Measurements from ENCODE around the gene EYA4.

The EYA4 gene

DNA sequence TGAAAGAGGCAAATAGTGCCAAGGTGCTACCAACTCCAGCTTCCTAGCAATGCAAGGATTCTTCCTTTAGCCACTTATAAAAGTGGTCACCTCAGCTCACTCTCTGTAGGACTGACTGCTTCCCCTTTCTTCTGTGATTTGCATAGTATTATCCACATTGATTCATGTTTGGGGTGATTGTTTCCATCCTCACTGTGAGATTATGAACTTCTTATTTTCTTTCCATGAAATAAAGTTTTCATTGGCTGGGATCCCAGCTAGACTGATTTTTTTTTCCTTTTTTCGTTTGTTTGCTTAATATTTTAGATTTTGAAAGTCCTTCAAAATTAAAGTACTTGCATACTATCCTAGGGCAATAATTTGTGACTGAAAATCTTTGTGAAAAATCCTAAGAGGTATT, 50.5 kb downstream of the EYA4 start:
- no peak for DNase-seq

DNA sequence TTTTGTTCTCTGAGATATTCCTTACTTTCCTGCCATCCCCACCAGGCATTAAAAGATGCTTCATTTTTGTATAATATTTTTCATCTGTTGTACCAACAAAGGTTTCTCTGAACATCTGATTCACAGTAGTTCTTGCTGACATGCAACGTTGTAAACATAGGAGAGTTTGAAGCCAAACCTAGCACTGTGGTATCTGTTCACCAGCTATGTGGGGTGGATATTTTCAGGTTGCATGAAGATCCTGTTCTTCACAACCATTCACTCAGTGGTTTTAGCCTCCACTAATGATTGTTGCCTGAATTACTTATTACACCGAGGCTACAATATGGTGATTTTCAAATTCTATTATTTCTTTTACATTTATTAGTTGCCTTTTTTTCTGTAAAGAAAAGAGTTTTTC, 56.5 kb downstream of the EYA4 start:
- DNase-seq, result no peak

DNA sequence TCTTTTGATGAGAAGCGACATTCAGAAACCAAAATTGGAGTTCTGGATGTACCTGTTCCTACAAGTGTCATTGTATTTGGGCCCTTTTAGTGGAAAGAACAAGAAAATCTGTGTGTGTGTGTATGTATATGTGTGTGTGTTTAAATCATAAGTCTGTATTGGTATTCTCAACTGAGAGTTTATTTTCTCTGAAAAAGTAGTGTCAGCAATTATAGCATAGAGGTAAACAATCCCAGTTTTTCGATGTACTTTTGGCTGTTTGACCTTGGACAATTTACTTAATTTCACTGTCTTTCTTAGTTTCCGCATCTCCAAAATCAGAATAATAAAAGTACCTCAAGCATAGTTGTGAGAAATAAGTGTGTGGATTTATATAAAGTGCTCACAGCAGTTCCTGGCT, 57.2 kb downstream of the EYA4 start:
- DNase-seq, result no peak

DNA sequence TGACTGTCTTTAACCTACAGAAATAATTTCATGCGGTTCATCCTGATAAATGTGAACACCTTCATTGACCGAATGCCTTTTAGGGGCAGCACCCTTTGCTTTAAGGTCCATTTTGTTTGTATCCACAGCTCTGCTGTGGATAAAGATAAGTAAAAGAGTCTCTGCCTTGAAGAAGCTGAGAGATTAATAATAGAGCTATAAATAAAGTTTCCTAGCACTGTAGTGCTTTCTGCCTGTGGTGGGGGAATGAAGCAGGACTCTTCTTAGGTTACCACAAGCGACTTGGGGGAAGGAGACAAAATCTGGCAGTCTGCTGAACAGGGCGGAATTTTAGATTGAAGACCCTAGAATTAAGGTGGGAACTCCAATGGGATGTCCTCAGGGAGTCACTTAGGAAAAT, 57.6 kb downstream of the EYA4 start:
- no peak for DNase-seq

DNA sequence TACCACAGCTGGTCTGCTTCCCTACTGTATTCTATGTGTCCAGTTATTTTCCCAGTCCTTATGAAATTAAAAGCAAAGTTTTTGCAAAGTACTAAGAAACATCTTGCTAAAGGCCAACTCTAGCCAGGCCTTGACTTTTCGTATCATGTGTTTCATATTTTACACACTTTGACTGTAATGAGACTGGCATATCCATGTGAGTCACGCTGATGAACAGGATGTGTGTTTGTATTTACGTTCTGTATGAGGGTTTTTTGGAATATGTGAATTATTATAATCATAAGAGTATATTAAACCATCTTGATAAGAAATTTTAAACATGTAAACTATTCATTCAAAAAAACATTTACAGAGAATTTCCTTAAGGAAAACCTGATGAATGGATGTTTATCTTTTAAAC, 59.7 kb downstream of the EYA4 start:
- no peak for DNase-seq

DNA sequence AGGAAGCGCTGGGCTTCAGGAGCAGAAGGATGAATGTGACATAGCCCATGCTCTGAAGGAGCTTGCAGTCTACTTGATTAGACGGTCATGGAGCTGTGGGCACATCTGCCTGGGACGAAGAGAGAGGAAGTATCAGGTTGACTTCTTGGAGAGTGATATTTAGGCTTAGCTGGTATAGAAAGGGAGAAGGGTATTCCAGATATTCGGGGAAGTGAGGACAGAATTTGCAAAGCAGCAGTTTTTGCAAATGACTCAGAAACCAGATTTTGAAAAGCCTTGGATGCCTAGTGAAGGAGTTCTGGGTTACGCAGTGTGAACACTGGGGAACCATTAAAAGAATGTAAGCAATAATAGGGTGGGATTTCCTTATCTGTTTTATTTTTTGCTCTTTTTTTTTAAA, 60.7 kb downstream of the EYA4 start:
- DNase-seq, result peak; percentile 19

DNA sequence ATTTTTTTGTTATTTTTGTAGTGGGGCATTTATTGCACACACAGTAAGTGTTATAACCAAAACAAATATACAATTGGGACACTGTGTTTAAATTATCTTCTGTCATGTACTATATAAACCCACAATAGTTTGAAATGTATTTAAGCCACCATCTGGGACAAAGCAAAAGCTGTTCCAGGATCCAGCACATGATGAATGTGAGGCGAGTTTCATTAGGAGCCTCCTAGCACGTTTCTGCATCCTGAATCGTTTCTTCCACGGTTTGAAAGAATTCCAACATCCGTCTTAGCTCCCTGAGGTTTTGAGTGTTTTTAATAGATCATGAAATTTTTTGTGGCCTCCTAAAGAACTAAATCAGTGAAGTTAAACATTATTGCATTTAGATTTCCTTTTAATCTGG, 65.8 kb downstream of the EYA4 start:
- no peak for DNase-seq

DNA sequence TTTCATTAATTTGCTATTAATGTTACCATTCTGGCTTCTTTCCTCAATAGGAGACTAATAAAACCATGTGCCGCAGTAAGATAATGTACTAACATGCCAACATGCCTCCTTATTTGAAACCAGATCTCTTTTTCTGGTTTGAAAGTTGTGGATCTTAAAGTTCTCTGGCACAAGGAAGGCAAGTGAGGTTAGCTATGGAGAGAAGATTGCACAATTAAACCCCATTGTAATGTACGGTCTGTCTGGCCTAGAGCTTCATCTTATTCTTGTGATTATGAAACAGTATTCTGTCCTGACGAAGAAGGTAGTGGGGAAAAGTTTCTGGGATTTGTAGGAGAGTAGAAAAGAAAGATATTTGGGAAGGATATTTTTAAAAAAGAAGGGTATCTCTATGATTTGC, 68.4 kb downstream of the EYA4 start:
- DNase-seq, result no peak

DNA sequence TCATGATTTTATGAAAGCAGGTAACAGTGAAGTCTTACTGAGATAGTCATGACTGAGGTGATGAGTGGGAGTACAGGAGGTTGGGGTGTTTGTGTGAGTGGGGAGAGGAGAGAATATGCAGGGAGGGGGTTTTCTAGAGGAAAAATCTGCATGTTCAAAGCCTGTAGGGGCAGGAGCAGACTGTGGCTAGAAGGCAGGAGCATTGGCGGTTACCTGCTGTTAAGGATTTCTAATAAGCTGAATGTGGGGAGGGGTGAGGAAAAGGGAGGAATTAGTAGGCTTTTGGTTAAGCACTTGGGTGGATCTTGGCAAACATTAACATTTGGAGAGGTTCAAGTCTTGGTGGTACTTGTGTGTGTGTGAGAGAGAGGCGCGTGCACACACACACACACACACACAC, 70.8 kb downstream of the EYA4 start:
- no peak for DNase-seq

DNA sequence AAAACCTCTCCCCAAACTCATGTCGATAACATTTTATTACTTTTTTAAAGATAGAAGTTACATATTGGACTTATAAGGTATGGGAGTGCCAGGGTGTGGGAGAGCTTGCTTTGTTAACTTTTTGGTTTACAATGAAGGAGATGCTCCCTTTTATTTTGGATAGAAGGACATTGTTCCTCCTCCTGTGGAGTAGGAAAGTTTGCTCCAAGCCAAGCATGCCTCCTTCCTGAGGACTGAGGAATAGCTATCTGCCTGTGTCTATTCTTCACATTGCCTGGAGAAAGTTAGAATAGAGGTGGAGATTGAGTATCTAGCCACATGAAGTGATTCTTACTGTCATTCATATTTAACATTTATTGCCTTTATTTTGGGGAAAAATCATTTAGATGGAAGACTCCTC, 71.9 kb downstream of the EYA4 start:
- no peak for DNase-seq

DNA sequence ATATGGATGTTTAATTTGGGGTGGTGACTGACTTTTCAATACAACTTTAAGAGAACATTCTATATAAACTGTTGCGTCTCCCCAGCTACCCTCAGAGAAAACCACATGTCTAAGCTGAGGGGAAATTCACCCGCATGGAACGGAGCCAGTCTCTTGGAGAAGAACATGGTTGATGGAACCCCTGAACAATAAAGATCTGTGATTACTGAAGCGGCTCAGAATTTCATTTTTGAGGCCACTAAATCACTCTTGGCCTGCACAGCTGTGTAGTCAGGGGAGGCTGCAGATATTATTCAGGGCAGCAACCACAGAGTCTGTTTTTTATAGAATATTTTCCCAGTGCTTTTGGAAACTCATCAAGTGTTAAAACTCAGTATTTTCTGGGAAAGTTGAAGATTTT, 73.8 kb downstream of the EYA4 start:
- no peak for DNase-seq

DNA sequence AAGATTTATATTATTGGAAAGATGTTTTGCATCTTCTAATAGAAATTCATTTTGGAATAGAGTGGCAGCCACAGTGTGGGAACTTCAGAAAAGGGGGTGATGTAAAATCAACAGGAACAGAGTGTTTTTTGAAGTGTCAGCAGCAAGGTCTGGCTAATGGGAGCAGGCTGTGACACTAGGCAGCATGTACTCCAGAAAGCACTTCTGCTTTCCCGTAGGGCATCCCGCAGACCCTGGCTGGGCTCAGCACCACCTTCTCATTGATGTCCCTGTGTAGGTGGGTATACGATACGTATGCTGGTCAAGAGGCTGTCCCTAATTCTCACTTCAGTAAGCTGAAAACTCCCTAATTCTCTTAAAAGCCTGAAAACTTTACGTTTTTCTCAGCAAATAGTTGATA, 74.7 kb downstream of the EYA4 start:
- DNase-seq, result no peak

DNA sequence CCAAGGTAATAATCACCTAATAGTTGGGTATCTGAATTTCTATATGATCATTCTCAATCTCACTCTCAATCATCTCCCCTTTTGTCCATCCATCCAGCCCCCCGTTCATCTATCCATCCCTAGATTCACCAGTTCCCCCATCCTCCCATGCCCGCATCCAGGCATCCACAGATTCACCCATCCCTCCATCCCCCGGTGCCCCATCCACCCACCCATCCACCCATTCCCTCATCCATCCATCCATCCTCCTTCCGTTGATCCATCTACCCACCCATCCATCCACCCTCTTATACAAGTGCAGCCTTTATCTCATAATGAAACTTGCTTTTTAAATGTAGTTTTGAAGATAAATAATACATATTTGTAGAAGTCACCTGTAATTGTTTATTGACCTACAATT, 76.5 kb downstream of the EYA4 start:
- no peak for DNase-seq

DNA sequence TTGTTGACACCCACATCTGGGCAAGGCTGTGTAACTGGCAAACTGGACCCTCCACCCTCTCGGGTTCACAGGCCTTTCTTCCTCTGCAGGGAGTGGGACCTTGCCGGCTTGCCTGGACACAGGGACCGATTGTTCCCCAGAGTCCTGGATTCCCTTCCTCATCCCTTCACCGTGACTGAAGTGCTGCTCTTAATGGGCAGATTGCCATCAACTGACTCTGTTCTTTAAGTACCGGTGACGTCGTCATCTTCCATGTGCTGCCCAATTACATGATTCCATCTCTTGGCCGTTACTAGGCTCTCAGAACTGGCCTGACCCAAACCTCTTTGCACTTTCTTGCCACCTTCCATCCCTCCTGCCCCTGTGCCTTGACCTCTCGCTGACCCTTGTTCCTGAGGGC, 85.4 kb downstream of the EYA4 start:
- DNase-seq, result no peak

DNA sequence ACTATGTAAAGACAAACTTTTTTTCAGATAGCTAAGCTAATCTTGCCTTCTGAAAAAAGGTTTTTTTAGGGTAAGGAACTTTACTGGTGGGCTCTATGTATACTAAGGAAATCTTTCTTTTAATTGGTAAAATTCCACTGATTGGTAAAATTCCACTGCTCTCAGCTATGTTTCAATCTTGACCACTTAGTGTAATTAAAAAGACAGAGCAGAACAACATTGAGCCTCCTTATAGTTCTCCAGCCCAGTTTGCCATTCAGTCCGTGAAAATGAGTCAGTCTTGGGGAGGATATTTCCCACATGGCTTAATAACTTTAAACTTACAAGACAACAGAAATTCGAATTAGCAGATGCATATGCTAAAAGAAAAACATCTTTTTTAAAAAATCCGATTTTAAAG, 92.7 kb downstream of the EYA4 start:
- no peak for DNase-seq

DNA sequence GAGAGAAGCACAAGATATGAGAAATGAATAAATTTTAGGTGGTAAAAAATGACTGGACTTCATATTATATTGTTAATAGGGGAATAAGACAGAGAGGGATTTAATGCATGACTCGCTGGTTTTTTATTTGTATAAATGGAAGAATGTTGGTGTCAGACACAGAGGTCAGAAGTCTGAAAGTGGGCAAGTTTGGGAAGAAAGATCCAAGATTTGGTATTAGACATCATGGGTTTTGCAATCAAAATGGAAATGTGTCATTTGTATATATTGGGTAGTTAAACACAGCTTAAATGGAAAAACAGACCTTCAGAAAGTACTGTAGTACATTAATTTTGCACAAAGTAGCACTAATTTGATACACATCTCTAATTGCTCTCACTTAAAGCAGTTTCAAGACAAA, 96.2 kb downstream of the EYA4 start:
- DNase-seq, result peak; percentile 44

DNA sequence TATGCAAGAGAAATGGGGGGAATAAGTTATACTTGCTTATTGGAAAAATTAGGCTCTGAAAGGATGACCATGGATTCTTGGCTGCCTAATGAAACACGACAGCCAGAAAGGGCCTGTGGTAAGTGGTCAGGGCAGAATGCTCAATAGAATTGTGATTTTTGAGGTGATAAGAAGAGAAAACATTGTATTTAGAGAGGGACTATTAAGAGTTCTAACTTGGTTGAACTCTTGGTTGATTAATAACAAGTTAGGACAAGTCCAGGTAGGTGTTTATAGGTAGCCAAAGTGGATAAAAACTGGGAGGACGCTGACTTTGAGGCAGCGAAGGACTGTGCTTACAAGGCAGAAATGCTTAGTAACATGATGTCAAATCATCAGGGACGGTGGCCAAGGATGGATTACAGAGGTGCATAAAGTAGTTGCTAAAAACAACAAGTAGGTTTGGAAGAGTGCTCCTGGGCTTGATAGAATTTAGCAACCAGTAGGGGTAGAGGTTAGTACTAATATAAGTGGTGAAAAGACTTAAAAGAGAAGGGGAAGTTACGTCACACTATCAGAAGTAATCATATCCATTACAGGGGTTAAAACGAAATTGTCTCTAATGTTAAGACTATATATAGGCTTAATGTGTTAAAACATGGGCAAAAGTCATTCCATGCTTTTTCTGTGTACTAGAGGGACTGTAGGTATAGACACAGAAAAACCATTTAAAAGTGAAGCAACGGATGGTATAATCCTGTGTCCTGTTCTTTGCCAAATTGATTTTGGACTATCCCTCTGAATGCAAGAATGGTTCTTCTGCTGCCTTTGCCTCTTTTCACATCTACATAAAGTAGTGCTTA, 98.6 kb downstream of the EYA4 start:
- no peak for DNase-seq

DNA sequence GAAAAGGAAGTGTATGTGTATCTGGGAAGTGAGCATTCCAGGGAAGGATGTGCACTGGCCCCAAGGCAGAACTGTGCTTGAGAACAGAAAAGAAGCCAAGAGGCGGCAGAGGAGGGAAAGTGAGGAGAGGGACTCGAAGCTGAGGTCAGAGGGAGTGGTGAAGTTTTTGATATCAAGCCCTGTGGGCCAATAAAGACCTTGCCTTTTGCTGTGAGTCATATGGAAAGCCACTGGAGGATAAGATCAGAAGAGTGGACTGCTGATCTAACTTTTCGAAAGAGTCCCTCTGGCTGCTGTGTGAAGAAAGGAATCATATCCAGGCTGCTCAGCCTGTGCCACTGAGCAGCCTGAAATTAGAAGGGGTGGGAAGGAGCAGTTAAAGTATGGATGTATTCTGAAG, 99.4 kb downstream of the EYA4 start:
- DNase-seq, result peak; percentile 59

DNA sequence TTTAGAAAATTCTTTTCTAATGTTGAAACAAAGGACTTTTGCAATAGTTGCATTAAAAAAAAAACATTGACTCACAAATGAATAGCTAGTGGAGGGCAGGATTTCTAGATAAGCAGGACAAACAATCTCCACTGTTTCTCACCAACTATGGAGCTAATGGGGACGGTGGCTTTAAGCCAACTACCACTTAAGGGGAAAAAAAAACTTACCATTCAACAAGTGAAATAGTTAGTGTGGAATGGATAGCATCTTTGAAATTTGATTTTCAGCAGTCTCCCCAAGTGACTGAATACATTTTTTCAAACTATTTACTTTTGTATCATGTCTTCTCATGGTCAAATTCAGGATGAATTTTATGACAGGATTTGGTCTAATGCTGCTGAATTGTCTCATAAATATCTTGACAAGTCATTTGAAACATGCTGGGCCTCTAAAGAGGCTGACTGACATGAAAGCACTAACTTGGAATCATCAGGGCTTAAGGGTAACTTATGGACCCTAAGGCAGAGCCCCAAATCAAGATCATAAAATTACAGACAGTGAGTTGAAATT, 100.5 kb downstream of the EYA4 start:
- peak; percentile 95 for DNase-seq

DNA sequence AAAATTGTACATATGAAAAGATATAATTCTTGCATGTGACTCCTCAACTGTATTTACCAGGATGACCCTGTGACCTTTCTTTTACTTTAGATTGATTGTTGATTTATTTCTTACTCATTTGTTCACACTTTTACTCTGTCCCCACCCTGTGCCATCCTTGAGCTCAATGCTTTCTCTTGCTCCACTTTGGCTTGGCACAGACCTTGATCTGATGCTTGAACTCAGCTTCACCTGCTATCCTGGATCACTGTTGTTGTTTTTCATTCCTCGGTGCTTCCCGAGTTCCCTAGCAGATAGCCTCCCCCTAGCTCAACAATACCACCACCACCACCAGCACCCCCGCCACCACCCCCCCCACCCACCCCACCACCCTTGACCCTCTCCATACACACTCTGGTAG, 102.1 kb downstream of the EYA4 start:
- no peak for DNase-seq

DNA sequence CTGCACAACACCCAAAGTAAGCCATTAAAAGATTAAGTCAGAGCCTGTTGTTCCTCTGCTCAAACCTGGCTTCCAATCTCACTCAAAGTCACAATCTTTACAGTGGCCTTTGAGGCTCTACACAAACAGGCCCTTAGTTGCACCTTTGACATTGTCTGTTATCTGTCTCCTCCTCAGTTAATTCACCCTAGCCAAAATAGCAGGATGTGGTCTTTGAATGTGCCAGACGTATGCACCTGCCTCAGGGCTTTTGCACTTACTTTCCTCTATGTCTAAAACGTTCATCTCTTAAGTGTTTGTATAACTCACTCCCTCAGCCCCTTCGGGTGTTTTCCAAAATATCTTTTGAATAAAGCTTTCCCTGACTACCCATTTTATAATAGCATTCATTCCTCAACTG, 107.7 kb downstream of the EYA4 start:
- no peak for DNase-seq

DNA sequence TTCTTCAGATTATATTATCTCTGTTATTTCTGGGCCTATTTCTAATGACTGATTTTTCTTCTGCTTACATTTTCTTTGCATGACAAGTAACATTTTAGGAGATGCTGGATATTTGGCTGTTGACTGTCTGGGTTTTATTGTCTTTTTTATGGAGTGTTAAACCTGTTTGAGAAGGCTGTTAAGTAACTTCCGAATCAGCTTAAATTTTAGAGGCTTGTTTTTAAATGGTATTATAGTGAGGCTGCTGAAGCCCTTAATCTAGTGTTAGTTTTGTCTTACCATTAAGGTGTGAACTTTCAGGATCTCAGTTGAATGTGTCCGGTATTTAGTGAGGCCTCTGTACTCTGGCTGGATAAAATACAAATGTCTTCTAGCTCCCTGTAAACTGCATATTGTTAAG, 109.8 kb downstream of the EYA4 start:
- no peak for DNase-seq

DNA sequence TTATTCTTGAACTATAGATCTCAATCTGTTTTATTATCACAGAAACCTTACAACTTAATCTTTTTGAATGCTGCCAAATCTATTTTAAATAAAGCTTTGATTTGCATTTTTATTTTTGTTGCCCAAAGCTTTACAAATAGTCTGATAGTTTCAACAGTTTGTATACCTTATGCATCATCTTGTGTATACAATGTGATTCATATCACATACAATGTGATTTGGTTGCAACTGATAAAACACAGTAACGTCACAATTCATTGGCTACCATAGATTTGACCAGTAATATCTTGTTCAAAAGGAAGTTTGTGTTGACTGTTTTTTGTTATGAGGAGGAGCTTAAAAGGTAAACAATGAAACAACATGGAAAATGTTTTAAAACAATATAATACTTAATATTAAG, 110.9 kb downstream of the EYA4 start:
- DNase-seq, result no peak

DNA sequence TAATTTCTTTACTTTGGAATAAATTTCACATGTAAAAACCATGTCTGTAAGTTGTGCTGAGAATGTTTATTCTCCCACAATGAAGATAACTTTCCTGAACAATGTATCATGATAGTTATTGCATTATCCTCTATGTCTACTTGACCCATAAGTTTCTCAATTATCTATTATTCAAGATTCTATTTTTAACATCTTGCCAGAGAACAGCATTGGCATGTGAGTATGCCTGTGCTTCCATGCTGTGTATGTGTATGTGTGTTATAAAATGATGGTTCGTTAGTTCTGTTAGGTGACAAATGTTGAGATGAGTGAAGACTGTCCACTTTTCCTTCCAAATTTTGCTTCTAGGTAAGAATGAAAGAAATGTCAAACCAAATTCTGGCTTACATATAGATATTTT, 111.9 kb downstream of the EYA4 start:
- no peak for DNase-seq

DNA sequence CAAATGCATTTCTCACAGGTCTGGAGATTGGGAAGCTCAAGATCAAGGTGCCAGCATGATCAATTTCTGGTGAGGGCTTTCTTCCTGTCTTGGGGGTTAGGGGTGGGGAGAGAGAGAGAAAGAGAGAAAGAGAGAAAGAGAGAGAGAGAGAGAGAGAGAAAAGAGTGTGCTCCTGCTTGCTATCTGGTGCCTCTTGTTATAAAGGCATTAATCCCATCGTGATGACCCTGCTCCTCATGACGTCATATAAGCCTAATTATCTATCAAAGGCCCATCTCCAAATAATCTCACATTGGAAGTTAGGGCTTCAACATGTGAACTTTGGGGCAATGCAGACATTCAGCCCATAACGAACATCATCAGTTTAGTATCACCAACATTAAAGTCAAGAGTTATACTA, 114.8 kb downstream of the EYA4 start:
- no peak for DNase-seq
